WTC11 (cell line): ENCODE results near the gene OTOA. TPM values are rescaled to one million over a fixed set of nuclear protein-coding genes. Genes with fewer than 3 reads are reported as not detected.

Source experiments
- ATAC-seq: fragments of 200-7000 bp; cut with Tn5 transposase; 2 replicates; pipeline ENCODE4 v1.10.0; 2021; ENCODE audit warnings: mild to moderate bottlenecking, moderate library complexity
- CTCF ChIA-PET: fragments of 300-600 bp; sonication (Branson Sonifier 250); formaldehyde crosslinking; loops from one replicate; lab custom pipeline; 2021; ENCODE audit warnings: antibody characterized with exemption; lab: Charles Lee
- POLR2A ChIA-PET: fragments of 350-600 bp; sonication (Branson Sonifier 250); formaldehyde crosslinking; loops from one replicate; lab custom pipeline; 2021; ENCODE audit warnings: antibody characterized with exemption; lab: Charles Lee
- DNase-seq: peaks from one replicate; pipeline ENCODE4 v3.0.0; 2021; ENCODE audit warnings: low spot score
- H3K27ac Mint-ChIP-seq: 2 replicates; pipeline ENCODE4 v1.8.0; 2021; ENCODE audit warnings: mixed read lengths
- H3K27me3 Mint-ChIP-seq: 2 replicates; pipeline ENCODE4 v1.8.0; 2021; ENCODE audit warnings: low read depth, mild to moderate bottlenecking, moderate library complexity, mixed read lengths
- H3K36me3 Mint-ChIP-seq: 2 replicates; pipeline ENCODE4 v1.8.0; 2021; ENCODE audit warnings: mixed read lengths
- H3K4me1 Mint-ChIP-seq: 2 replicates; pipeline ENCODE4 v1.8.0; 2022; ENCODE audit warnings: mixed read lengths
- H3K4me3 Mint-ChIP-seq: 2 replicates; pipeline ENCODE4 v1.8.0; 2021; ENCODE audit warnings: mild to moderate bottlenecking, moderate library complexity, mixed read lengths
- H3K9me3 Mint-ChIP-seq: 2 replicates; pipeline ENCODE4 v1.8.0; 2021; ENCODE audit warnings: mixed read lengths
- CREM ChIP-seq: sonication (generic); formaldehyde crosslinking; IDR thresholded peaks from 2 replicates; pipeline ENCODE4 v1.8.1; 2022; ENCODE audit warnings: mild to moderate bottlenecking, missing genetic modification reagents, moderate library complexity
- EMX1 ChIP-seq: fragments of 250-450 bp; sonication (Bioruptor Pico); IDR thresholded peaks from 2 replicates; pipeline ENCODE4 v1.8.0; 2021; ENCODE audit warnings: mild to moderate bottlenecking
- ETV6 ChIP-seq: sonication (generic); formaldehyde crosslinking; IDR thresholded peaks from 2 replicates; pipeline ENCODE4 v1.8.1; 2022; ENCODE audit warnings: mild to moderate bottlenecking, missing genetic modification reagents
- FOXK1 ChIP-seq: sonication (generic); formaldehyde crosslinking; IDR thresholded peaks from 2 replicates; pipeline ENCODE4 v1.8.0; 2022; ENCODE audit warnings: mild to moderate bottlenecking, moderate library complexity, missing genetic modification reagents
- GABPB1 ChIP-seq: sonication (generic); formaldehyde crosslinking; IDR thresholded peaks from 2 replicates; pipeline ENCODE4 v1.8.1; 2023; ENCODE audit warnings: mild to moderate bottlenecking, missing genetic modification reagents
- GRHL2 ChIP-seq: fragments of 250-450 bp; sonication (Bioruptor Pico); IDR thresholded peaks from 2 replicates; pipeline ENCODE4 v1.8.0; 2022; ENCODE audit warnings: mild to moderate bottlenecking, moderate library complexity; ENCODE audit not compliant: insufficient replicate concordance, severe bottlenecking
- JUN ChIP-seq: sonication (generic); formaldehyde crosslinking; IDR thresholded peaks from 2 replicates; pipeline ENCODE4 v1.8.0; 2023; ENCODE audit warnings: mild to moderate bottlenecking, missing genetic modification reagents
- NFYB ChIP-seq: sonication (generic); formaldehyde crosslinking; conservative IDR thresholded peaks from 2 replicates; pipeline ENCODE4 v1.8.0; 2022; ENCODE audit warnings: low read depth, missing genetic modification reagents
- NR3C1 ChIP-seq: sonication (generic); formaldehyde crosslinking; conservative IDR thresholded peaks from 2 replicates; pipeline ENCODE4 v1.8.1; 2023; ENCODE audit warnings: low read depth, mild to moderate bottlenecking, missing genetic modification reagents
- RELA ChIP-seq: sonication (generic); formaldehyde crosslinking; IDR thresholded peaks from 2 replicates; pipeline ENCODE4 v1.8.1; 2022; ENCODE audit warnings: missing genetic modification reagents, mild to moderate bottlenecking, borderline replicate concordance
- SMAD4 ChIP-seq: sonication (generic); formaldehyde crosslinking; IDR thresholded peaks from 2 replicates; pipeline ENCODE4 v1.8.0; 2022; ENCODE audit warnings: mild to moderate bottlenecking, missing genetic modification reagents
- SP1 ChIP-seq: sonication (generic); formaldehyde crosslinking; conservative IDR thresholded peaks from 2 replicates; pipeline ENCODE4 v1.8.1; 2022; ENCODE audit warnings: missing genetic modification reagents
- TEAD1 ChIP-seq: sonication (generic); formaldehyde crosslinking; IDR thresholded peaks from 2 replicates; pipeline ENCODE4 v1.8.0; 2022; ENCODE audit warnings: mild to moderate bottlenecking, missing genetic modification reagents
- ZBTB21 ChIP-seq: sonication (generic); formaldehyde crosslinking; IDR thresholded peaks from 2 replicates; pipeline ENCODE4 v1.8.1; 2023; ENCODE audit warnings: mild to moderate bottlenecking, missing genetic modification reagents, borderline replicate concordance
- ZNF396 ChIP-seq: fragments of 250-450 bp; sonication (Bioruptor Pico); IDR thresholded peaks from 2 replicates; pipeline ENCODE4 v1.8.0; 2021; ENCODE audit warnings: mild to moderate bottlenecking, moderate library complexity, borderline replicate concordance
- total RNA-seq: library from RNA; stranded (reverse); gene quantifications from 3 replicates; pipeline ENCODE4 v1.2.3, GENCODE V29; 2021
- TF ChIP-seq, protein P1 (sequence below): sonication (generic); formaldehyde crosslinking; IDR thresholded peaks from 2 replicates; pipeline ENCODE4 v1.8.0; 2022; ENCODE audit warnings: mild to moderate bottlenecking, missing genetic modification reagents
- TF ChIP-seq, protein P2 (sequence below): sonication (generic); formaldehyde crosslinking; IDR thresholded peaks from 2 replicates; pipeline ENCODE4 v1.8.1; 2023; ENCODE audit warnings: mild to moderate bottlenecking, missing genetic modification reagents, moderate library complexity
- TF ChIP-seq, protein P3 (sequence below): sonication (generic); formaldehyde crosslinking; IDR thresholded peaks from 2 replicates; pipeline ENCODE4 v1.8.1; 2022; ENCODE audit warnings: mild to moderate bottlenecking, moderate library complexity, missing genetic modification reagents
- TF ChIP-seq, protein P4 (sequence below): fragments of 250-450 bp; sonication (Bioruptor Pico); IDR thresholded peaks from 2 replicates; pipeline ENCODE4 v2.1.2; 2022; ENCODE audit warnings: mild to moderate bottlenecking, moderate library complexity
- TF ChIP-seq, protein P5 (sequence below): fragments of 250-450 bp; sonication (Bioruptor Pico); IDR thresholded peaks from 2 replicates; pipeline ENCODE4 v1.9.0; 2021; ENCODE audit warnings: mild to moderate bottlenecking
- TF ChIP-seq, protein P6 (sequence below): fragments of 250-450 bp; sonication (Bioruptor Pico); IDR thresholded peaks from 2 replicates; pipeline ENCODE4 v1.9.0; 2021; ENCODE audit warnings: mild to moderate bottlenecking

The OTOA gene
- total RNA-seq, 1 experiment from 2014 or later: 0.11 TPM

DNA sequence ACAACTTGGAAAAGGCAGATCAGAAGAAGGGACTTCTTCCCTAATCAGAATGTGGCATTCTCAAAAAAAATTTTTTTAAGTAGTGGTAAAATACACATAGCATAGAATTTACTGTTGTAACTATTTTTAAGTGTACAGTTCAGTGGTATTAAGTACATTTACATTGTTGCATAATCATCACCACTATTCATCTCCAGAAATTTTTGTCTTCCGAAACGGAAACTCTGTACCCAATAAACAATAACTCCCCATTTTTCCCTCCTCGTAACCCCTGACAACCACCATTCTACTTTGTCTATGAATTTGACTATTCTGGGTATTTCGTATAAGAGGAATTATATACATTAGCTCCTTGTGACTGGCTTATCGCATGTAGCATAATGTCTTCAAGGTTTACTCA is 45.5 kb upstream of the OTOA start:
- no peaks in the 10 kb centered on the region for H3K27me3 Mint-ChIP-seq
- POLR2A ChIA-PET: no interaction called here

DNA sequence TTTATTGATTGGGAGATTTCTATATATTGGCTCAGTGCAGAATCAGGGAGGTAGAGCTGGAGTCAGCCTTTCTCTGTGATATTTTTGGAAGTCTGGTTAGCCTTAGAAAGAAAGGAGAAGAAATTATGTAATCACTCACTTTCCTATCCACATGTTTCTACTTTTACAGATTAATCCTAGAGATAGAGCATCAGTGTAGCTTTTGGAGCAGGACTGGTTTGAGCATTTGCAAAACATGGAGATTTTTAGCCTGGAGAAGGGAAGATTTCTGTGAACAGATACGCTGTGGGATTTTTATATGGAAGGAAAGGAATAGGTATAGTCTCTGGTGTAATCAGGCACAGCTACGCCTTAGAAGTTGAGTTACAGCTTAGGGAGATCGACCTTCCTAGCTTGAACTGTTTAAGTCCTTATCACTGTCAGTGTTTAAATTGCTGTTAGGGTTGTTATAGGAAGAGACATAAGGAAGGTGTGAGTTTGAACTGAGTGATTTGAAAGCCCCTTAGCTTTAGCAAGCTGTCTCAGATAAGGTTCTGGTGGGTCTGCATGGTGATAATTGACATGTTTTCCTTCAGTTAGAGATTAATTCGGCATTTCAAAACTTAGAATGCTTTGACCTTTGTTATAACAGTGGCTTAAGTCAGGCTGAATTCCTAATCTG is 43.9 kb upstream of the OTOA start:
- no peak overlapping the region for H3K4me3 Mint-ChIP-seq
- H3K27ac Mint-ChIP-seq: peak overlapping the region; percentile 62; the same call in 1 of the 2 replicates
- peaks cover 25% of the 10 kb centered on the region for H3K36me3 Mint-ChIP-seq
- H3K4me1 Mint-ChIP-seq: no peaks in the 10 kb centered on the region
- no peaks in the 10 kb centered on the region for H3K27me3 Mint-ChIP-seq
- ATAC-seq: no peak
- no peaks in the 10 kb centered on the region for H3K9me3 Mint-ChIP-seq
- ChIA-PET POLR2A (no interaction called here), CTCF (no interaction called here)
- DNase-seq: no peak
- TF ChIP-seq GABPB1 (CRISPR knock-in tag) (no peak), NFYB (no peak), FOXK1 (CRISPR knock-in tag) (no peak), GRHL2 (CRISPR knock-in tag) (no peak), EMX1 (no peak), ETV6 (CRISPR knock-in tag) (no peak)
- TF ChIP-seq, protein P1, sequence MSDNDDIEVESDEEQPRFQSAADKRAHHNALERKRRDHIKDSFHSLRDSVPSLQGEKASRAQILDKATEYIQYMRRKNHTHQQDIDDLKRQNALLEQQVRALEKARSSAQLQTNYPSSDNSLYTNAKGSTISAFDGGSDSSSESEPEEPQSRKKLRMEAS: no peak

More for the DNA sequence above, 45.5 kb upstream of the OTOA start:
- DNase-seq (no peak), ATAC-seq (no peak)
- no peak for TF ChIP-seq TEAD1 (CRISPR knock-in tag)
- TF ChIP-seq, protein P2, sequence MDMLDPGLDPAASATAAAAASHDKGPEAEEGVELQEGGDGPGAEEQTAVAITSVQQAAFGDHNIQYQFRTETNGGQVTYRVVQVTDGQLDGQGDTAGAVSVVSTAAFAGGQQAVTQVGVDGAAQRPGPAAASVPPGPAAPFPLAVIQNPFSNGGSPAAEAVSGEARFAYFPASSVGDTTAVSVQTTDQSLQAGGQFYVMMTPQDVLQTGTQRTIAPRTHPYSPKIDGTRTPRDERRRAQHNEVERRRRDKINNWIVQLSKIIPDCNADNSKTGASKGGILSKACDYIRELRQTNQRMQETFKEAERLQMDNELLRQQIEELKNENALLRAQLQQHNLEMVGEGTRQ (CRISPR knock-in tag): no peak
- TF ChIP-seq, protein P3, sequence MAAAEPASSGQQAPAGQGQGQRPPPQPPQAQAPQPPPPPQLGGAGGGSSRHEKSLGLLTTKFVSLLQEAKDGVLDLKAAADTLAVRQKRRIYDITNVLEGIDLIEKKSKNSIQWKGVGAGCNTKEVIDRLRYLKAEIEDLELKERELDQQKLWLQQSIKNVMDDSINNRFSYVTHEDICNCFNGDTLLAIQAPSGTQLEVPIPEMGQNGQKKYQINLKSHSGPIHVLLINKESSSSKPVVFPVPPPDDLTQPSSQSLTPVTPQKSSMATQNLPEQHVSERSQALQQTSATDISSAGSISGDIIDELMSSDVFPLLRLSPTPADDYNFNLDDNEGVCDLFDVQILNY (CRISPR knock-in tag): no peak
- no peak for TF ChIP-seq ZNF396
- no peak for TF ChIP-seq CREM (CRISPR knock-in tag)
- TF ChIP-seq GABPB1 (CRISPR knock-in tag): no peak
- TF ChIP-seq RELA (CRISPR knock-in tag): no peak
- TF ChIP-seq, protein P4, sequence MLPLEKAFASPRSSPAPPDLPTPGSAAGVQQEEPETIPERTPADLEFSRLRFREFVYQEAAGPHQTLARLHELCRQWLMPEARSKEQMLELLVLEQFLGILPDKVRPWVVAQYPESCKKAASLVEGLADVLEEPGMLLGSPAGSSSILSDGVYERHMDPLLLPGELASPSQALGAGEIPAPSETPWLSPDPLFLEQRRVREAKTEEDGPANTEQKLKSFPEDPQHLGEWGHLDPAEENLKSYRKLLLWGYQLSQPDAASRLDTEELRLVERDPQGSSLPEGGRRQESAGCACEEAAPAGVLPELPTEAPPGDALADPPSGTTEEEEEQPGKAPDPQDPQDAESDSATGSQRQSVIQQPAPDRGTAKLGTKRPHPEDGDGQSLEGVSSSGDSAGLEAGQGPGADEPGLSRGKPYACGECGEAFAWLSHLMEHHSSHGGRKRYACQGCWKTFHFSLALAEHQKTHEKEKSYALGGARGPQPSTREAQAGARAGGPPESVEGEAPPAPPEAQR (CRISPR knock-in tag): no peak
- no peak for TF ChIP-seq EMX1
- TF ChIP-seq JUN (CRISPR knock-in tag): no peak
- TF ChIP-seq, protein P5, sequence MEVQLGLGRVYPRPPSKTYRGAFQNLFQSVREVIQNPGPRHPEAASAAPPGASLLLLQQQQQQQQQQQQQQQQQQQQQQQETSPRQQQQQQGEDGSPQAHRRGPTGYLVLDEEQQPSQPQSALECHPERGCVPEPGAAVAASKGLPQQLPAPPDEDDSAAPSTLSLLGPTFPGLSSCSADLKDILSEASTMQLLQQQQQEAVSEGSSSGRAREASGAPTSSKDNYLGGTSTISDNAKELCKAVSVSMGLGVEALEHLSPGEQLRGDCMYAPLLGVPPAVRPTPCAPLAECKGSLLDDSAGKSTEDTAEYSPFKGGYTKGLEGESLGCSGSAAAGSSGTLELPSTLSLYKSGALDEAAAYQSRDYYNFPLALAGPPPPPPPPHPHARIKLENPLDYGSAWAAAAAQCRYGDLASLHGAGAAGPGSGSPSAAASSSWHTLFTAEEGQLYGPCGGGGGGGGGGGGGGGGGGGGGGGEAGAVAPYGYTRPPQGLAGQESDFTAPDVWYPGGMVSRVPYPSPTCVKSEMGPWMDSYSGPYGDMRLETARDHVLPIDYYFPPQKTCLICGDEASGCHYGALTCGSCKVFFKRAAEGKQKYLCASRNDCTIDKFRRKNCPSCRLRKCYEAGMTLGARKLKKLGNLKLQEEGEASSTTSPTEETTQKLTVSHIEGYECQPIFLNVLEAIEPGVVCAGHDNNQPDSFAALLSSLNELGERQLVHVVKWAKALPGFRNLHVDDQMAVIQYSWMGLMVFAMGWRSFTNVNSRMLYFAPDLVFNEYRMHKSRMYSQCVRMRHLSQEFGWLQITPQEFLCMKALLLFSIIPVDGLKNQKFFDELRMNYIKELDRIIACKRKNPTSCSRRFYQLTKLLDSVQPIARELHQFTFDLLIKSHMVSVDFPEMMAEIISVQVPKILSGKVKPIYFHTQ (CRISPR knock-in tag): no peak
- Mint-ChIP-seq H3K4me1 (no peaks in the 10 kb centered on the region), H3K4me3 (no peak overlapping the region), H3K9me3 (no peaks in the 10 kb centered on the region), H3K36me3 (peaks cover 15% of the 10 kb centered on the region), H3K27ac (no peak overlapping the region)
- CTCF ChIA-PET: no interaction called here

DNA sequence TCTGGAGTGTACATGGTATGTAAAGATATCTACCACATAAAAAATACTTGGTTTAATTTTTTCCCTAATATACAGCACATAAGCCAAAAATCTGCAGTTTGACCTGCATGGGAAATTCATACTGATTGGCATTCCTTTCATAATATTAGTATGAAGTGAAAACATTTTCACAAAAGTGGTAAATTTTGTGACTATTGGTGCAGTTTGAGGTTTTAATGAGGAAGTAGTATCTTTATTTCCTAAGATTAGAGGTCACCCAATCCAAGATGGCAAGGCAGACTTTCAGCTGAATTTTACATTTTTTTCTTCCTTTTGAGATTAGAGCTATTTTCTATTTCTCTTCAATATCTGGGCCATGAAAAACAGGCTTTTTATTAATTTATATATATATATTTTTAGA is 43.2 kb upstream of the OTOA start:
- no peak overlapping the region for H3K4me3 Mint-ChIP-seq
- no peaks in the 10 kb centered on the region for H3K27me3 Mint-ChIP-seq
- H3K27ac Mint-ChIP-seq: peak overlapping the region; percentile 65; the same call in 1 of the 2 replicates
- DNase-seq (no peak), ATAC-seq (no peak)
- POLR2A ChIA-PET: no interaction called here
- CTCF ChIA-PET: interaction anchor here (1.0 kb wide), 1 partner anchor 36 kb away, joined by 4 read pairs; no protein-coding TSS in a partner anchor
- TF ChIP-seq SP1 (no peak), TEAD1 (CRISPR knock-in tag) (no peak), JUN (CRISPR knock-in tag) (no peak), NR3C1 (CRISPR knock-in tag) (no peak), SMAD4 (CRISPR knock-in tag) (no peak), ZBTB21 (no peak), FOXK1 (CRISPR knock-in tag) (no peak)
- TF ChIP-seq, protein P6, sequence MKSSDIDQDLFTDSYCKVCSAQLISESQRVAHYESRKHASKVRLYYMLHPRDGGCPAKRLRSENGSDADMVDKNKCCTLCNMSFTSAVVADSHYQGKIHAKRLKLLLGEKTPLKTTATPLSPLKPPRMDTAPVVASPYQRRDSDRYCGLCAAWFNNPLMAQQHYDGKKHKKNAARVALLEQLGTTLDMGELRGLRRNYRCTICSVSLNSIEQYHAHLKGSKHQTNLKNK (CRISPR knock-in tag): no peak
- no peaks in the 10 kb centered on the region for H3K9me3 Mint-ChIP-seq
- no peaks in the 10 kb centered on the region for H3K4me1 Mint-ChIP-seq
- H3K36me3 Mint-ChIP-seq: peaks cover 31% of the 10 kb centered on the region
